Measurements from ENCODE around the gene DIS3L2.
"Not testable (repeated sequence)": the region's sequence is repeated elsewhere in the genome, so short reads cannot be mapped to it uniquely, and the experiment has no call there.

DIS3L2 gene

DNA sequence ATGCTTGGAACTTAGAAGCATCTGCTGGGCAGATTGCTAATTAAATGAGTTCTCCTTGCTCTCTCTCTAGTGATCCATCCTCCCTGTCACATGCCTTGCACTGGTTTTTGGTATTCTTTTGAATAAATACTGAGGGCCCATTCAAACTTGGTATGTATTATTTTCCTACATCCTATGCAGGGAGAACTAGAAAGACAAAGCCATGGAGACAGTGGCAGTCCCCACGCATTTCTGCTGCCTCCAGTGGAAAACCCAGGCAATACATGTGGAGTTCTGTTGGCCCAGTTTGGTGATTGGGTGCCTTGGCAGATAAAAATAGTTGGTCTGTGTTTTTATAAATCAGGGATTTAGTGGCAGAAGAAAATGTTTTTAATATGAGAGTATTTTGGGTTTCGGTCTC is 68.7 kb downstream of the DIS3L2 start:
- Histone ChIP-seq H3K9me3 (ENCODE audit: insufficient read depth, low read depth, low read length) (no peaks in the 10 kb centered on the region), H3F3A (ENCODE audit: low read depth) (no peaks in the 10 kb centered on the region), H4K20me1 (ENCODE audit: insufficient read depth, low read length, poor library complexity, severe bottlenecking) (no peaks in the 10 kb centered on the region), H3K36me3 (ENCODE audit: insufficient read depth, low read length) (peaks cover 27% of the 10 kb centered on the region; the same call in 1 of the 2 replicates), H2AFZ (ENCODE audit: low read length) (no peak overlapping the region), H3K9ac (ENCODE audit: low read depth, low read length, poor library complexity, severe bottlenecking) (no peak overlapping the region), H3K4me3 (ENCODE audit: low read length, poor library complexity, severe bottlenecking) (no peak overlapping the region), H3K4me1 (ENCODE audit: insufficient read depth, low read length, poor library complexity, severe bottlenecking) (peaks cover 11% of the 10 kb centered on the region), H3K79me2 (ENCODE audit: insufficient read depth, low read length) (no peaks in the 10 kb centered on the region), H3K4me2 (ENCODE audit: low read depth, low read length, poor library complexity, severe bottlenecking) (no peak overlapping the region), H3K9me2 (replicated peaks; ENCODE audit: low read depth, low read length) (no peaks in the 10 kb centered on the region), H3K27me3 (ENCODE audit: insufficient read depth, low read length, poor library complexity, severe bottlenecking) (no peaks in the 10 kb centered on the region)
- no peak for TF ChIP-seq EZH2phosphoT487 (IDR thresholded peaks at IDR 0.05; ENCODE audit: borderline replicate concordance)
- TF ChIP-seq, protein P1, sequence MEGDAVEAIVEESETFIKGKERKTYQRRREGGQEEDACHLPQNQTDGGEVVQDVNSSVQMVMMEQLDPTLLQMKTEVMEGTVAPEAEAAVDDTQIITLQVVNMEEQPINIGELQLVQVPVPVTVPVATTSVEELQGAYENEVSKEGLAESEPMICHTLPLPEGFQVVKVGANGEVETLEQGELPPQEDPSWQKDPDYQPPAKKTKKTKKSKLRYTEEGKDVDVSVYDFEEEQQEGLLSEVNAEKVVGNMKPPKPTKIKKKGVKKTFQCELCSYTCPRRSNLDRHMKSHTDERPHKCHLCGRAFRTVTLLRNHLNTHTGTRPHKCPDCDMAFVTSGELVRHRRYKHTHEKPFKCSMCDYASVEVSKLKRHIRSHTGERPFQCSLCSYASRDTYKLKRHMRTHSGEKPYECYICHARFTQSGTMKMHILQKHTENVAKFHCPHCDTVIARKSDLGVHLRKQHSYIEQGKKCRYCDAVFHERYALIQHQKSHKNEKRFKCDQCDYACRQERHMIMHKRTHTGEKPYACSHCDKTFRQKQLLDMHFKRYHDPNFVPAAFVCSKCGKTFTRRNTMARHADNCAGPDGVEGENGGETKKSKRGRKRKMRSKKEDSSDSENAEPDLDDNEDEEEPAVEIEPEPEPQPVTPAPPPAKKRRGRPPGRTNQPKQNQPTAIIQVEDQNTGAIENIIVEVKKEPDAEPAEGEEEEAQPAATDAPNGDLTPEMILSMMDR (conservative IDR thresholded peaks at IDR 0.05; ENCODE audit: low read length), result peak; percentile 55

DNA sequence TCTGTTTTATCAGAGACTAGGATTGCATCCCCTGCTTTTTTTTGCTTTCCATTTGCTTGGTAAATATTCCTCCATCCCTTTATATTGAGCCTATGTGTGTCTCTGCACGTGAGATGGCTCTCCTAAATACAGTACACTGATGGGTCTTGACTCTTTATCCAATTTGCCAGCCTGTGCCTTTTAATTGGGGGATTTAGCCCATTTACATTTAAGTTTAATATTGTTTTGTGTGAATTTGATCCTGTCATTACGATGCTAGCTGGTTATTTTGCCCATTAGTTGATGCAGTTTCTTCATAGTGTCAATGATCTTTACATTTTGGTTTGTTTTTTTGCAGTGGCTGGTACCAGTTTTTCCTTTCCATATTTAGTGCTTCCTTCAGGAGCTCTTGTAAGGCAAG is 73.8 kb downstream of the DIS3L2 start:
- H3F3A ChIP-seq (ENCODE audit: low read depth); H3K4me3 ChIP-seq (ENCODE audit: low read length, poor library complexity, severe bottlenecking); H3K79me2 ChIP-seq (ENCODE audit: insufficient read depth, low read length); H3K9ac ChIP-seq (ENCODE audit: low read depth, low read length, poor library complexity, severe bottlenecking); H3K4me2 ChIP-seq (ENCODE audit: low read depth, low read length, poor library complexity, severe bottlenecking); H2AFZ ChIP-seq (ENCODE audit: low read length); H4K20me1 ChIP-seq (ENCODE audit: insufficient read depth, low read length, poor library complexity, severe bottlenecking); H3K9me2 ChIP-seq (replicated peaks; ENCODE audit: low read depth, low read length); H3K9me3 ChIP-seq (ENCODE audit: insufficient read depth, low read depth, low read length); H3K27me3 ChIP-seq (ENCODE audit: insufficient read depth, low read length, poor library complexity, severe bottlenecking): not testable (repeated sequence)
- Histone ChIP-seq H3K4me1 (ENCODE audit: insufficient read depth, low read length, poor library complexity, severe bottlenecking) (peaks cover 17% of the 10 kb centered on the region), H3K36me3 (ENCODE audit: insufficient read depth, low read length) (peaks cover 13% of the 10 kb centered on the region; the same call in 1 of the 2 replicates)

DNA sequence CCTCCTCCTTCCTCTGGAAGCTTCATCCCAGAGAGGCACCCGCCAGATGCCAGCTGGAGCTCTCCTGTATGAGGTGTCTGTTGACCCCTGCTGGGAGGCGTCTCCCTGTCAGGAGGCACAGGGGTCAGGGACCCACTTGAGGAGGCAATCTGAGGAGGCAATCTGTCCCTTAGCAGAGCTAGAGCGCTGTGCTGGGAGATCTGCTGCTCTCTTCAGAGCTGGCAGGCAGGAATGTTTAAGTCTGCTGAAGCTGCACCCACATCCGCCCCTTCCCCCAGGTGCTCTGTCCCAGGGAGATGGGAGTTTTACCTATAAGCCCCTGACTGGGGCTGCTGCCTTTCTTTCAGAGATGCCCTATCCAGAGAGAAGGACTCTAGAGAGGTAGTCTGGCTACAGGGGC is 75.4 kb downstream of the DIS3L2 start:
- peaks cover 16% of the 10 kb centered on the region for H3K4me1 ChIP-seq (ENCODE audit: insufficient read depth, low read length, poor library complexity, severe bottlenecking)
- not testable (repeated sequence) for H3K27me3 ChIP-seq (ENCODE audit: insufficient read depth, low read length, poor library complexity, severe bottlenecking); H4K20me1 ChIP-seq (ENCODE audit: insufficient read depth, low read length, poor library complexity, severe bottlenecking); H3K9me2 ChIP-seq (replicated peaks; ENCODE audit: low read depth, low read length); H3K4me2 ChIP-seq (ENCODE audit: low read depth, low read length, poor library complexity, severe bottlenecking); H2AFZ ChIP-seq (ENCODE audit: low read length); H3K36me3 ChIP-seq (ENCODE audit: insufficient read depth, low read length); H3K4me3 ChIP-seq (ENCODE audit: low read length, poor library complexity, severe bottlenecking); H3K79me2 ChIP-seq (ENCODE audit: insufficient read depth, low read length); H3F3A ChIP-seq (ENCODE audit: low read depth); H3K9me3 ChIP-seq (ENCODE audit: insufficient read depth, low read depth, low read length); H3K9ac ChIP-seq (ENCODE audit: low read depth, low read length, poor library complexity, severe bottlenecking)

DNA sequence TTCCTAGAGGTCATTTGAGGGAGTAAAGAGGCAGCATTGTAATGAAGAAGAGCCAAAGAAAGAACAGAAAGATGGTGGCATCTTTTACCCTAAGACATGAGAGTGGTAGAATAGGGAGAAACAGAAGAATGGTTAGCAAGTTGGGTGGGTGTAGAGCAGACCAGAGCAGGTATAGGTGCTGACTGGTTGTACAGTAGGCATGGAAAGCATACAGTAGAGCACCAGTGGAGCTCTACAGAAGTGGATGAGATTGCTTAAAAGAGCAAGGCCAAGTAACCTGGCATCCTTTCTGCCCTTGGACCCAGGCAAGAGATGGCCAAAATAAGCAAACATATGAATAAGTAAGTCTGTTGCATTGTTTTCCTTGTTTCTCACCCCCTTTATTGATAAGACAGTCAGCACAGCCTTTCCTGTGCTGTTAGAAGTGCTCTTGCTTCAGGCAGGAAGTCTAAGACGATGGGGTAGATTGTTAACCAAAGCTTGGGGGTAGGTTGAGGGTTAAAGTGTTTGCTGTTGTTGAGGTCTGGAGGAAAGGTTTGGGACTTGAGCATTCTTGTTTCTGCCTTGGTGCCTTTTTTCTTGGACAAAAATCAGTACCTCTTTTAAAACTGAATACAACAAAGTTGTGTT is 76.9 kb downstream of the DIS3L2 start:
- TF ChIP-seq EZH2phosphoT487 (IDR thresholded peaks at IDR 0.05; ENCODE audit: borderline replicate concordance), result no peak
- TF ChIP-seq, protein P1 (conservative IDR thresholded peaks at IDR 0.05; ENCODE audit: low read length), result no peak
- peak overlapping the region; percentile 46 for H3K4me3 ChIP-seq (ENCODE audit: low read length, poor library complexity, severe bottlenecking)
- peaks cover 7% of the 10 kb centered on the region; the same call in 1 of the 2 replicates for H3K36me3 ChIP-seq (ENCODE audit: insufficient read depth, low read length)
- peak overlapping the region; percentile 50 for H3K9ac ChIP-seq (ENCODE audit: low read depth, low read length, poor library complexity, severe bottlenecking)
- no peaks in the 10 kb centered on the region; the same call in 1 of the 2 replicates for H3K9me3 ChIP-seq (ENCODE audit: insufficient read depth, low read depth, low read length)
- peaks cover 14% of the 10 kb centered on the region for H3K4me1 ChIP-seq (ENCODE audit: insufficient read depth, low read length, poor library complexity, severe bottlenecking)
- no peaks in the 10 kb centered on the region for H3K27me3 ChIP-seq (ENCODE audit: insufficient read depth, low read length, poor library complexity, severe bottlenecking)
- H2AFZ ChIP-seq (ENCODE audit: low read length), result no peak overlapping the region
- H3K4me2 ChIP-seq (ENCODE audit: low read depth, low read length, poor library complexity, severe bottlenecking), result peak overlapping the region; percentile 47
- no peaks in the 10 kb centered on the region for H3K9me2 ChIP-seq (replicated peaks; ENCODE audit: low read depth, low read length)
- H3F3A ChIP-seq (ENCODE audit: low read depth), result no peaks in the 10 kb centered on the region
- no peaks in the 10 kb centered on the region for H3K79me2 ChIP-seq (ENCODE audit: insufficient read depth, low read length)
- no peaks in the 10 kb centered on the region for H4K20me1 ChIP-seq (ENCODE audit: insufficient read depth, low read length, poor library complexity, severe bottlenecking)
